Activated T-cell treated with anti-CD3 and anti-CD28 coated beads, Interleukin-2, amount 50 U/mL, for 72 hours (primary cell): Measurements from ENCODE around the gene C12orf57. TPM values are rescaled to one million over a fixed set of nuclear protein-coding genes. Genes with fewer than 3 reads are reported as not detected.

Source experiments
- ATAC-seq, 2 donors: fragments of 150-1000 bp; cut with Tn5 transposase; replicated peaks in 1 of 2; 2 replicates each; pipeline ENCODE4 v1.10.0; 2021; ENCODE audit warnings: moderate library complexity in 2 of 2, mild to moderate bottlenecking in 1 of 2
- DNase-seq, 2 donors: peaks; one replicate each; pipeline ENCODE4 v3.0.0; 2021 to 2022; ENCODE audit warnings: mixed read lengths in 1 of 2
- H3K27ac Mint-ChIP-seq: one replicate; pipeline ENCODE4 v1.8.0; 2022; ENCODE audit warnings: mild to moderate bottlenecking, moderate library complexity, mixed read lengths
- H3K27me3 Mint-ChIP-seq: one replicate; pipeline ENCODE4 v1.8.0; 2022; ENCODE audit warnings: low read depth, mixed read lengths
- H3K36me3 Mint-ChIP-seq, 2 donors: one replicate each; pipeline ENCODE4 v1.8.0; 2022; ENCODE audit warnings: mixed read lengths in 2 of 2, mild to moderate bottlenecking in 1 of 2; ENCODE audit not compliant: insufficient read depth in 2 of 2
- H3K4me1 Mint-ChIP-seq: one replicate; pipeline ENCODE4 v1.8.0; 2022; ENCODE audit warnings: low read depth, mixed read lengths
- H3K4me3 Mint-ChIP-seq, 2 donors: one replicate each; pipeline ENCODE4 v1.8.0; 2022; ENCODE audit warnings: mild to moderate bottlenecking in 2 of 2, mixed read lengths in 2 of 2, moderate library complexity in 2 of 2
- H3K9me3 Mint-ChIP-seq, 2 donors: one replicate each; pipeline ENCODE4 v1.8.0; 2022; ENCODE audit warnings: mixed read lengths in 2 of 2
- total RNA-seq, 2 donors: library from RNA; stranded (reverse); gene quantifications; one replicate each; pipeline ENCODE4 v1.2.3, GENCODE V29; 2022

C12orf57 gene
- total RNA-seq, 2 donors from 2014 or later, result 259 to 301 TPM

DNA sequence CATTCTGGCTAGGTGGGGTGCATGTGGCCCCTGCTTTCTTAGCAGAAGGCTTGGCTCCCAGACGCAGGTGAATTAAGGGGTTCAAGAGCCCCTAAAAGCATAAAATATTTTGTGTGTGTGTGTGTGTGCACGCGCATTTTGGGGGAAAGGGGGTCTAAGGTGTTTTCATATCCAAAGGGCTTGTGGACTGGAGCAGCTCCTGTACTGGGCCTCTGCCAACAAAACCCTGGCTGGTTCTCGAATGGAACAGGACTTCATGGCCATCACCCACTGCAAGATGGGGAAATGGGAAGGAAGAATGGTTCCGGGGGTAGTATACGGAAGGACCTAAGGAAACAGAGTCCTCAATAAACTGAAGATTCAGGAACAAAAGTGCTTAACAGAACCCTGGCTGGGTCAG, 20.0 kb upstream of the C12orf57 start:
- ATAC-seq, result no peak
- no peak for DNase-seq
- Mint-ChIP-seq H3K9me3 (no peaks in the 10 kb centered on the region), H3K4me1 (peaks cover 49% of the 10 kb centered on the region), H3K4me3 (no peak overlapping the region), H3K27ac (no peak overlapping the region), H3K27me3 (no peaks in the 10 kb centered on the region), H3K36me3 (peaks cover 8 to 20% of the 10 kb centered on the region in 2 donors)

DNA sequence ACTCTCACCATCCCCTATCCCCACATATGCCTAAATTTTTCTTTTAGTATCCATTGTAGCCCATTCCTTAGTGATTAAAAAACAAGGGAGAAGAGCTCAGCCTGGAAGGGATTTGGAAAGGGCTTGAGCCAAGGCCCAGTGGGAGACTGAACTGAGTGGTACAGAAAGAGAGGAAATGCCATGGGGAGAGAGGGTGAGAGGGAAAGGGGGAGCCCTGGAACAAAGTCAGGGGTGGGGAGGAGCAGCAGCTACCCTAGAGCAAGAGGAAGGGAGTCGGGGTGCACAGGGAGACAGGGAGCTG, 18.6 kb upstream of the C12orf57 start:
- Mint-ChIP-seq H3K27me3 (no peaks in the 10 kb centered on the region), H3K27ac (peak overlapping the region; percentile 48), H3K4me1 (peaks cover 51% of the 10 kb centered on the region), H3K9me3 (no peaks in the 10 kb centered on the region), H3K4me3 (peak overlapping the region; percentile 76 to 77), H3K36me3 (peaks cover 5 to 11% of the 10 kb centered on the region in 2 donors)
- ATAC-seq (no peak), DNase-seq (no peak)

DNA sequence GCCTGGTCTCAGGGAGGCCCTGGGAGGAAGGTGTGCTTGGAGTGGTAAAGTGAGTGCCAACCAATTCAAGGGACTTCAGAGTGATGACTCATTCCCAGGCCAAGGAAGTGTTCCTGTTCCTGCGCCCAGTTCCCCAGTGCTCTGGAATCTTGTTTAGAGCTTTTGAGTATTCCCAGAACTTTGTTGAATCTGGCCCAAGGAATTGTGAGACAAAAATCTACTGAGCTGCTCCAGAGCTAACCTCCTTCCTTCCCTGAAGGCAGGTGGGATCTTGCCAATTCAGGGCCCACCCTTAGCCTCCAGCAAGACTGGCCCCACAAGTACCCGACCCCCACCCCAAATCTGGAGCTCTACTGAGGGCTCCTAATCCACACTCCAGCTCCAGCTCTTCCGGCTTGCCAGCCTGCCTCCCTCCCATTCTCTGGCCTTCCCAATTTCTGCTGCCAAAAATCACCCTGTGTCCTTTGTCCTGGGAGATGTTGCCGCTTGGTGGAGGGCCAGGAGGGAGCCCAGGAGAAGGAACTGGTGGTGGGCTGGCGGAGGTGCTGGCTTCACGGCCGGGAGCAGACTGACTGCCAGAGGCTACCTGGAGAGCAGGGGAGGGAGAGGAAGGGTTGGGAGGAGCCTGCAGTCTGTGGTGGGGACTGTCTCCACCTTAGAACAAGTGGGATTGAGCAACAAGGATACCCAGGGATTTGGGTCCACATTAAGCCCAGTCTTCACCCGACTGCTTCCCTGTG, 18.1 kb upstream of the C12orf57 start:
- Mint-ChIP-seq H3K36me3 (peaks cover 5 to 11% of the 10 kb centered on the region in 2 donors), H3K9me3 (no peaks in the 10 kb centered on the region), H3K27me3 (no peaks in the 10 kb centered on the region), H3K4me3 (peak overlapping the region; percentile 16 to 95), H3K4me1 (peaks cover 55% of the 10 kb centered on the region), H3K27ac (peak overlapping the region; percentile 26)
- no peak for ATAC-seq
- no peak for DNase-seq

DNA sequence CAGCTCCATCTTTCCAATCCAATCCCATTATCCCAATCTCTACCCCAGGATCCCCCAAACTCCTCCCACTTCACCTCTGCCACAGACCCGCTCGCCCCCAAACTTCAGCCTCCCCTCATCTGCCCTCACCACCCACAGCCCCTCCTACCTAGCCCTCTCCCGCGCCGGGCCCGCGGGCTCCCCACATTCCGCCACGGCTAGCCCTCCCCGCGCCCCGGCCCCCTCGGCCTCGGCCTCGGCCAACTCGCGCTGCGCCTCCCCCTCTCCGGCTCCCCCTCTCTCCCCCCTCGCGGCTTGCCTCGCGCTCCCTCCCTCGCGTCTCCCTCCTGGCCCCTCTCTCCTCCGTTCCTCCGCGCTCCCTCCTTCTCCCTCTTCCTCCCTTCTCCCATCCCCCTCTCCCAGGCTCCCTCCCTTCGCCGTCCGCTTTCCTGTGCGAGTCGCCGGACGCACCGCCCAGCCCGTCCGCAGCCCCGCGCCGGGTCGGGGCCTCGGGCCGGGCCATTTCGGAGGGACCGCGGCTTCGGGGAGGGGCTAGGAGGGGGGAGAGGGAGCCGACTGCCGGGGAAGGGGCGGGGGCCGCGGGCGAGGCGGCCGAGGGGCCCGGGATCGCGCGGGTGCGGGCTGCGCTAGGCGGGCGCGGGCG, 16.3 kb upstream of the C12orf57 start, which contains the start of gene ATN1:
ATN1 (plus strand) TSS at position 581 of the 643 bp plus-strand sequence. CDS start 6,043 bp downstream, outside the sequence.
- peaks cover 69% of the 10 kb centered on the region for H3K4me1 Mint-ChIP-seq
- H3K27me3 Mint-ChIP-seq, result no peaks in the 10 kb centered on the region
- ATAC-seq, result peak; percentile 50 to 59
- peak; percentile 59 to 62 for DNase-seq
- H3K4me3 Mint-ChIP-seq, result peak within 1 kb of the TSS; percentile 94 to 96
- H3K9me3 Mint-ChIP-seq, result no peaks in the 10 kb centered on the region
- peak within 1 kb of the TSS; percentile 99 for H3K27ac Mint-ChIP-seq
- peaks cover 2 to 11% of the 10 kb centered on the region in 2 donors for H3K36me3 Mint-ChIP-seq

DNA sequence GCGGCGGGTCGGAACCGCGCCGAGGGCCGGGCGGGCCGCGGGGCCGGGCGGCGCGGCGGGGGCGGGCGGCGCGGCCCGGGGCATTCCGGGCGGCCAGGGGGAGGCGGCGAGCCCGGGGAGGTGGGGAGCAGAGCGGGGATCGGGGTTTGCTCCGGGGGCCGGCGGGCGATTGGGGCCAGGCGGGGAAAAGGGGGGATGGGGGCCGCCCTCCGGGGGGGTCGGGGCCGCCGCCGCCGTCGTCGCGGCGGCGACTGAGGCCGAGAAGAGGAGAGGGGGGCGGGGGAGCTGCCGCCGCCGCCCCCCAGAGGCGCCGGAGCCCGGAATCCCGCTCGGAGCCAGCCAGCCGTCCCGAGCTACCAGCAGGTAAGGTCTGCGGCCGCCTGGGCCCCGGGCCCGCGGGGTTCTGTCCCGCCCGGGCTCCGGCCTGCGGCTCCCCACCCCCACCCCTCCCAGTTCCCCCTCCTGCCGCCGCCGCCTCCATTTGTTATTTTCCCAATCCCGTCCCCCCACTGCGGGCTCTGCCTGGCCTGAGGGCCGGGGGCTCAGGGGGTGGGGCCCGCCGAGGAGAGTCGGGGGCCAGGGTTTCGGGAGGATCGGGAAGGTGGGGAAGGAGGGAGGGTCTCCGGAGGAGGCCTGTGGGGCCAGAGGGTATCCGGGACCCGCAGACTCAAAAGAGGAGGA, 15.7 kb upstream of the C12orf57 start:
- no peak for DNase-seq

DNA sequence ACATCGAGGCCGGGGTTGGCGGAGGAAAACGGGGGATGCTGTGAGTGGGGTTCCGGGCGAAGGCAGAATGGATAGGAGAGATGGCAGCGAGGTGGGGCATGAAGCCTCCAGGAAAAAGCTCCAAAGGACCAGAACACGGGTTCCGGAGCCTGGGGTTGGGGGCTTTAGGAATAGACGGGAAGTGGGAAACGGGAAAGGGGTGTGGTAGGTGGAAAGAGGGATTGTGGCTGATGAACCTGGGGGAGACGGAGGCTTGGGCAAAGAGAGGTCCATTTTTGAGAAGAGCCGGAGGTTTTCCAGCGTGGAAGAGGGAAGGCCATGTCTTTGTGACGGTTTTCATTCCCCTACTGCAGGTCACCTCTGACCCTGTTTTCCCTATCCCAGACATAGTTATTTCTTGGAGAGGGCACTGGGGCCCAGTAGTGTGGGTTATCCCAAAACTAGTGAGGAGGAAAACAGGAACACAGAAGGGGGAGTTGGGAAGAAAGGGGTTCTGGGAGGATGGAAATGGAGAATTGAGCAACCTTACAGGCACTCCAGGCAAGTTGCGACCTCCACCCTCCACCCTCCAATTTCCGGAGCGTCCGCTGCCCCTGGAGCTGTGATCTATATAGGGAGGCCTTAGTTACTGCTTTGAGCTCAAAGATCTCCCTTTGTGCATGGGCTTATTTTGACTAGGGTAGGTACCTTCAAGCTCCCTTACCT, 15.0 kb upstream of the C12orf57 start:
- H3K4me3 Mint-ChIP-seq, result peak overlapping the region; percentile 92 to 96
- H3K27me3 Mint-ChIP-seq, result no peaks in the 10 kb centered on the region
- no peaks in the 10 kb centered on the region for H3K9me3 Mint-ChIP-seq
- peaks cover 82% of the 10 kb centered on the region for H3K4me1 Mint-ChIP-seq
- peaks cover 2 to 13% of the 10 kb centered on the region in 2 donors for H3K36me3 Mint-ChIP-seq
- ATAC-seq (no peak), DNase-seq (no peak)
- H3K27ac Mint-ChIP-seq, result peak overlapping the region; percentile 98

More for the DNA sequence above, 15.7 kb upstream of the C12orf57 start:
- Mint-ChIP-seq H3K36me3 (peaks cover 2 to 11% of the 10 kb centered on the region in 2 donors), H3K27ac (peak overlapping the region; percentile 98), H3K4me3 (peak overlapping the region; percentile 92 to 96), H3K27me3 (no peaks in the 10 kb centered on the region), H3K9me3 (no peaks in the 10 kb centered on the region), H3K4me1 (peaks cover 76% of the 10 kb centered on the region)
- ATAC-seq, result peak in 1 of 2 donors; percentile 8

DNA sequence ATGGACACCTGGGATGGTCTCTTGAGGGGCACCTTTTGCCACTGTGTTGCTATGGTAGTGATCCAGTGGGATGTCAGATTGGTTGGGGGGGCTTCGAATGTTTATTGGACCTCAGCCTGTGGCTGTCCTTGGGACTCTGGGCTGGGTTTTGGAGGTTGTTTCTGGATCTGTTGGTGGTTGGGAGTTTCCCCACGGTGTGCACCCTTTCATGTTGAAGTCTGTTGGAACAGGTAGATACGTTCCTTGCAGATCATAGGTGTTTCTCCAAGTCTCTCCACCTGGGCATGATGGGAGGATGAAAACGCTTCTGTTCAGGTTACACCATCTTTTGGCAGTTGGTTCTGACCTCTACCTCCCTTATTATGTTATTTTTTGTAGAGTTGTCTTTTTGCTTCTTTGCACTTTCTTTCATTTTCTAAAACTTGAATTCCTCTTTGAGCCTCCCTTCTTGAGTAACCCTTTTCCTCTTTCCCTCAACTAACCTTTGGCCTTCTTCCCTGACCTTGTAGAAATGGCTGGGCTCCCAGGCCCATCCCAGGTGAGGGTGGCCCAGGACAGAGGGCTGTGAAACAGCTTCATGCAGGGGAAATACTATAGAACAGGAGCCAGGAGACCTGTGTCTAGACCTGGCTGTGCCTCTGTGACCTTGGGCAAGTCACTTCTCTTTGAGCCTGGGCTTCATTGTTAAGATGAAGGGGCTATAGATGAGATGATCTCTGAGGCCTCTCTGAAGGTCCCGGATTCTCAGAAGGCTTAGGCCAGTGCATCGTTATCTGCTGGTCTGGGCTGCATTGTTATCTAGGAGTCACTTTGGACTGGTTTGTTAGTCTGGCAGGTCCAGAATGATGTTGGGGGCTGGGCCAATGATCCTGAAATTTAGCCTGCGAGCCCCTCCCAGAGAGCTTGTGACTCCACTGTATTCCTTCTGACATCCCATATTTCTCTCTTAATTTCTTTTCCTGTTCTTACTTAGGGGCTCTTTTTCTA, 14.1 kb upstream of the C12orf57 start:
- no peak for ATAC-seq
- H3K36me3 Mint-ChIP-seq, result peaks cover 2 to 14% of the 10 kb centered on the region in 2 donors

DNA sequence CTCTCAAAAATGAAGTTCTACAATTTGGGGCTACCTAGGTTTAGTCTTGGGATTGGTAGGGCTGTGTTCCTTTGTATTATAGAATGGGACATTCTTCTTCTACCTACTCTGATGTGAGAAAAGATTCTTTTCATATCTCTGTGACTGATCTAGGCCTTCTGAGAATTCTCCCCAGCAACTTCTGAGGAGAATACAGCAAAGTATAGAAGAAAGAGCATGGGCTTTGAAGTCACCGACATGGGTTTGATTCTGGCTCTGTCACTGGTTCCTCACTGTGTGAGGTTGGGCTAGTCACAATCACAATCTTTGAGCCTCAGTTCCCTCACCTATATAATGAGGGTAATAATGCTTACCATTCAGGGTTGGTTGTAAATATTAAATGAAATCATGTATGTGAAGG, 11.1 kb upstream of the C12orf57 start:
- H3K27me3 Mint-ChIP-seq, result no peaks in the 10 kb centered on the region
- peak overlapping the region; percentile 77 for H3K27ac Mint-ChIP-seq
- peak overlapping the region in 1 of 2 donors; percentile 44 for H3K4me3 Mint-ChIP-seq
- H3K36me3 Mint-ChIP-seq, result peaks cover 2 to 9% of the 10 kb centered on the region in 2 donors
- no peaks in the 10 kb centered on the region for H3K9me3 Mint-ChIP-seq
- H3K4me1 Mint-ChIP-seq, result peaks cover 81% of the 10 kb centered on the region
- DNase-seq (no peak), ATAC-seq (no peak)

More for the DNA sequence above, 14.1 kb upstream of the C12orf57 start:
- Mint-ChIP-seq H3K4me3 (peak overlapping the region; percentile 92 to 96), H3K27me3 (no peaks in the 10 kb centered on the region), H3K27ac (peak overlapping the region; percentile 98), H3K9me3 (no peaks in the 10 kb centered on the region), H3K4me1 (peaks cover 83% of the 10 kb centered on the region)
- DNase-seq, result no peak

DNA sequence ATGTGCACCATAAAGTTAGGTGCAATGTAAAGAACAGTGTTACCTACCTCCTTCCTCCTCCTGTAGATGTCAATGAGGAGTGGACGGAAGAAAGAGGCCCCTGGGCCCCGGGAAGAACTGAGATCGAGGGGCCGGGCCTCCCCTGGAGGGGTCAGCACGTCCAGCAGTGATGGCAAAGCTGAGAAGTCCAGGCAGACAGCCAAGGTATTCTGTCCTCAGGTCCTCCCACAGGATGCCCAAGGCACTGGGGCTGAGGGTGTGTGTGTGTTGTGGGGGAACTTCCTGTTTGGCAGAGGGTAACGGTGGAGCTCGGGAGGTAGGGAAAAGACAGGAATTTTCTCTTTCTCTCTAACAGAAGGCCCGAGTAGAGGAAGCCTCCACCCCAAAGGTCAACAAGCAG, 9.7 kb upstream of the C12orf57 start:
- ATAC-seq (no peak), DNase-seq (no peak)
- H3K4me3 Mint-ChIP-seq, result no peak overlapping the region
- no peaks in the 10 kb centered on the region for H3K9me3 Mint-ChIP-seq
- peak overlapping the region; percentile 90 for H3K27ac Mint-ChIP-seq
- peaks cover 85% of the 10 kb centered on the region for H3K4me1 Mint-ChIP-seq
- H3K27me3 Mint-ChIP-seq, result no peaks in the 10 kb centered on the region
- H3K36me3 Mint-ChIP-seq, result peaks cover 0 to 6% of the 10 kb centered on the region in 2 donors

DNA sequence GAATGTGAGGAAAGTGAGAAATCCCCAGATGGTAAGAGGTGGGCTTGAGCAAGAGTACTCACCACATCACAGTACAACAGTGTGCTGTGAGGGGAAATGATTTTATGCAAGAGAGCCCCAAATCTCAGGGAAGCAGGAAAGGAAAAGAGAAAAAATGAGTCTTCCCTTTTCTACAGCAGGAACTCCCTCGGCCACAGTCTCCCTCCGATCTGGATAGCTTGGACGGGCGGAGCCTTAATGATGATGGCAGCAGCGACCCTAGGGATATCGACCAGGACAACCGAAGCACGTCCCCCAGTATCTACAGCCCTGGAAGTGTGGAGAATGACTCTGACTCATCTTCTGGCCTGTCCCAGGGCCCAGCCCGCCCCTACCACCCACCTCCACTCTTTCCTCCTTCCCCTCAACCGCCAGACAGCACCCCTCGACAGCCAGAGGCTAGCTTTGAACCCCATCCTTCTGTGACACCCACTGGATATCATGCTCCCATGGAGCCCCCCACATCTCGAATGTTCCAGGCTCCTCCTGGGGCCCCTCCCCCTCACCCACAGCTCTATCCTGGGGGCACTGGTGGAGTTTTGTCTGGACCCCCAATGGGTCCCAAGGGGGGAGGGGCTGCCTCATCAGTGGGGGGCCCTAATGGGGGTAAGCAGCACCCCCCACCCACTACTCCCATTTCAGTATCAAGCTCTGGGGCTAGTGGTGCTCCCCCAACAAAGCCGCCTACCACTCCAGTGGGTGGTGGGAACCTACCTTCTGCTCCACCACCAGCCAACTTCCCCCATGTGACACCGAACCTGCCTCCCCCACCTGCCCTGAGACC, 8.2 kb upstream of the C12orf57 start:
- DNase-seq (no peak), ATAC-seq (no peak)
- peaks cover 79% of the 10 kb centered on the region for H3K4me1 Mint-ChIP-seq
- no peaks in the 10 kb centered on the region for H3K9me3 Mint-ChIP-seq
- H3K36me3 Mint-ChIP-seq, result peaks cover 0 to 9% of the 10 kb centered on the region in 2 donors
- no peaks in the 10 kb centered on the region for H3K27me3 Mint-ChIP-seq
- H3K27ac Mint-ChIP-seq, result peak overlapping the region; percentile 94
- H3K4me3 Mint-ChIP-seq, result peak overlapping the region; percentile 83 to 96

DNA sequence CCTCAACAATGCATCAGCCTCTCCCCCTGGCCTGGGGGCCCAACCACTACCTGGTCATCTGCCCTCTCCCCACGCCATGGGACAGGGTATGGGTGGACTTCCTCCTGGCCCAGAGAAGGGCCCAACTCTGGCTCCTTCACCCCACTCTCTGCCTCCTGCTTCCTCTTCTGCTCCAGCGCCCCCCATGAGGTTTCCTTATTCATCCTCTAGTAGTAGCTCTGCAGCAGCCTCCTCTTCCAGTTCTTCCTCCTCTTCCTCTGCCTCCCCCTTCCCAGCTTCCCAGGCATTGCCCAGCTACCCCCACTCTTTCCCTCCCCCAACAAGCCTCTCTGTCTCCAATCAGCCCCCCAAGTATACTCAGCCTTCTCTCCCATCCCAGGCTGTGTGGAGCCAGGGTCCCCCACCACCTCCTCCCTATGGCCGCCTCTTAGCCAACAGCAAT, 7.6 kb upstream of the C12orf57 start:
- DNase-seq (no peak), ATAC-seq (no peak)
- H3K4me3 Mint-ChIP-seq, result peak overlapping the region; percentile 83 to 96
- H3K27me3 Mint-ChIP-seq, result no peaks in the 10 kb centered on the region
- H3K27ac Mint-ChIP-seq, result peak overlapping the region; percentile 94
- H3K4me1 Mint-ChIP-seq, result peaks cover 75% of the 10 kb centered on the region
- H3K9me3 Mint-ChIP-seq, result no peaks in the 10 kb centered on the region
- peaks cover 0 to 9% of the 10 kb centered on the region in 2 donors for H3K36me3 Mint-ChIP-seq
